Neuronal stem cell (in vitro differentiated cells): ENCODE results near the gene USE1.

Experiments used
- DNase-seq: peaks from one replicate; pipeline ENCODE4 v3.0.0-alpha.2; 2013; ENCODE audit warnings: low spot score
- H2AFZ ChIP-seq: one replicate; pipeline ENCODE4 v1.6.1; 2013; ENCODE audit warnings: mild to moderate bottlenecking, low read length, inconsistent platforms
- H2AK5ac ChIP-seq: 2 replicates; pipeline ENCODE4 v1.6.1; 2013; ENCODE audit warnings: low read depth, mild to moderate bottlenecking, inconsistent platforms, low read length, moderate library complexity, mixed read lengths
- H2BK120ac ChIP-seq: 2 replicates; pipeline ENCODE4 v1.6.1; 2013; ENCODE audit warnings: low read depth, mild to moderate bottlenecking, inconsistent platforms, low read length, moderate library complexity, mixed read lengths
- H2BK12ac ChIP-seq: one replicate; pipeline ENCODE4 v1.6.1; 2013; ENCODE audit warnings: low read length, inconsistent platforms
- H2BK15ac ChIP-seq: 2 replicates; pipeline ENCODE4 v1.6.1; 2013; ENCODE audit warnings: mild to moderate bottlenecking, low read length, inconsistent platforms, mixed read lengths
- H2BK5ac ChIP-seq: one replicate; pipeline ENCODE4 v1.6.1; 2013; ENCODE audit warnings: inconsistent platforms, mild to moderate bottlenecking, low read length, moderate library complexity
- H3K14ac ChIP-seq: one replicate; pipeline ENCODE4 v1.6.1; 2013; ENCODE audit warnings: low read length, inconsistent platforms
- H3K18ac ChIP-seq: 2 replicates; pipeline ENCODE4 v1.6.1; 2013; ENCODE audit warnings: low read length, inconsistent platforms
- H3K23ac ChIP-seq: 2 replicates; pipeline ENCODE4 v1.6.1; 2013; ENCODE audit warnings: low read depth, mild to moderate bottlenecking, mixed read lengths, low read length, inconsistent platforms; ENCODE audit not compliant: poor library complexity
- H3K27ac ChIP-seq: replicated peaks from 3 replicates; pipeline ENCODE4 v1.5.1; 2013; ENCODE audit warnings: low read length, inconsistent platforms
- H3K27me3 ChIP-seq, 3 experiments: 2 replicates each; pipeline ENCODE4 v1.6.1; 2013; ENCODE audit warnings: low read length in 3 of 3, mild to moderate bottlenecking in 2 of 3, inconsistent platforms in 1 of 3, low read depth in 1 of 3, mixed read lengths in 1 of 3, moderate library complexity in 1 of 3; ENCODE audit not compliant: control insufficient read depth in 3 of 3, insufficient read depth in 3 of 3
- H3K36me3 ChIP-seq, 2 donors: replicated peaks in 1 of 2; 2 replicates each; pipeline ENCODE4 v1.6.1; 2013; ENCODE audit warnings: low read length in 2 of 2; ENCODE audit not compliant: control insufficient read depth in 2 of 2, insufficient read depth in 2 of 2
- H3K4ac ChIP-seq: 2 replicates; pipeline ENCODE4 v1.6.1; 2013; ENCODE audit warnings: inconsistent platforms, mild to moderate bottlenecking, low read length, moderate library complexity
- H3K4me1 ChIP-seq, 2 donors: 1 replicate in 1 of 2; 2 replicates in 1 of 2; pipeline ENCODE4 v1.6.1; 2013; ENCODE audit warnings: low read length in 2 of 2, low read depth in 1 of 2; ENCODE audit not compliant: control insufficient read depth in 2 of 2, insufficient read depth in 1 of 2
- H3K4me2 ChIP-seq: one replicate; pipeline ENCODE4 v1.6.1; 2013; ENCODE audit warnings: mild to moderate bottlenecking, low read length, inconsistent platforms; ENCODE audit not compliant: insufficient read depth, poor library complexity, severe bottlenecking
- H3K4me3 ChIP-seq, 2 donors: 2 replicates each; pipeline ENCODE4 v1.5.1; 2013; ENCODE audit warnings: low read length in 2 of 2, mild to moderate bottlenecking in 2 of 2, inconsistent platforms in 1 of 2, moderate library complexity in 1 of 2
- H3K79me1 ChIP-seq: one replicate; pipeline ENCODE4 v1.6.1; 2013; ENCODE audit warnings: low read depth, mild to moderate bottlenecking, inconsistent platforms, low read length, moderate library complexity
- H3K9ac ChIP-seq: one replicate; pipeline ENCODE4 v1.6.1; 2013; ENCODE audit warnings: mild to moderate bottlenecking, low read depth, low read length, inconsistent platforms; ENCODE audit not compliant: poor library complexity
- H3K9me3 ChIP-seq, 2 donors: replicated peaks in 1 of 2; 2 replicates each; pipeline versions ENCODE3 to v1.6.1; 2013; ENCODE audit warnings: low read length in 2 of 2, mild to moderate bottlenecking in 2 of 2, inconsistent platforms in 1 of 2, low read depth in 1 of 2, mixed read lengths in 1 of 2, moderate library complexity in 1 of 2; ENCODE audit not compliant: control insufficient read depth in 2 of 2, insufficient read depth in 1 of 2
- H4K8ac ChIP-seq: one replicate; pipeline ENCODE4 v1.6.1; 2013; ENCODE audit warnings: low read depth, mild to moderate bottlenecking, inconsistent platforms, low read length, moderate library complexity
- H4K91ac ChIP-seq: one replicate; pipeline ENCODE4 v1.6.1; 2013; ENCODE audit warnings: low read length, low read depth, mild to moderate bottlenecking, inconsistent platforms; ENCODE audit not compliant: poor library complexity
- WGBS, 2 donors: extraction: QIAGEN DNeasy Blood & Tissue Kit; methylation state at CpG; one replicate each; pipeline ENCODE4 v1.1.7; 2013; ENCODE audit warnings: missing lambda C conversion rate in 2 of 2, mixed read lengths in 1 of 2; ENCODE audit not compliant: insufficient read length in 2 of 2, insufficient replicate concordance in 1 of 2; ENCODE audit errors: extremely low coverage in 2 of 2; 5-methylcytosine and 5-hydroxymethylcytosine counted together

The USE1 gene

GRCh38 chr19:17213334-17213733 lies 1.8 kb upstream of the USE1 start:
- Histone ChIP-seq H4K91ac (no peak overlapping the region), H3K4me1 (peaks cover 5 to 8% of the 10 kb centered on the region in 2 donors), H3K23ac (no peak overlapping the region), H2BK12ac (no peak overlapping the region), H3K27ac (no peak overlapping the region), H3K27me3 (no peaks in the 10 kb centered on the region), H2AK5ac (no peak overlapping the region), H3K14ac (no peak overlapping the region), H3K4me3 (no peak overlapping the region), H2BK15ac (no peak overlapping the region), H3K79me1 (peaks cover 5% of the 10 kb centered on the region), H2AFZ (no peak overlapping the region), H3K18ac (no peak overlapping the region), H2BK120ac (no peak overlapping the region), H4K8ac (peak overlapping the region; percentile 86), H3K36me3 (peaks cover 25 to 75% of the 10 kb centered on the region in 2 donors), H3K4me2 (no peak overlapping the region), H3K9me3 (no peaks in the 10 kb centered on the region), H3K4ac (no peak overlapping the region), H2BK5ac (no peak overlapping the region), H3K9ac (no peak overlapping the region)
- no CpG with 5 or more reads among the region's 5 CpGs for WGBS, 2 donors
- no peak for DNase-seq

DNA sequence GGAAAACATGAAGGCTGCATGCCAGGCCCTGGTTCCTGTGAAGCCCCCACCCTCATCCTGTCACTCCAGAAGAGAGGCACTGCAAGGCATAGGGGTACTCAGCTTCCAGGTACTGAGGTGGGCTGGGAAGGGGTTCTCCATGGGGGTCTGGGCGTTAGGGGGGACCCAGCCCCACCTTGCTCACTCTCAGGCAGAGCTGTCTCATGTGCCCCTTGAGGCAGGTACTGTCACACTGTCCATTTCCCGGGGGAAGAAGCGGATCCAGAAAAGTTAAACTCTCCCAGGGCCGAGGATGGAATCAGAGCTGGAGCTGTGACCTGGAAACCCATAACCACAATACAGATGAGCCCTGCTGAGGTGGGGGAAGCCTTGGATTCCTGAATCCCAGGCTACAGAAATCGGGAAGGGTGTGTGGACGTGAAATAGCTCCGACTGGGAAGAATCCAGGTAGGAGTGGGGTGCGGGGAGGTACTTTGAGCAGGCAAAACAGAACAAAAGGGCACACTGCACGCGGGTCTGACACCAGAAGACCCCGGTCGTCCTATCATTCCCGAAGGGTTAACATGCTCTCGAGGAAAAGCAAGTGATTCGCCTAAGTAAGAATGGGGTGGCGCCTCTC lies 540 bp upstream of the USE1 start:
- peak overlapping the region; percentile 99 for H3K23ac ChIP-seq
- no peaks in the 10 kb centered on the region for H3K27me3 ChIP-seq
- no peak overlapping the region for H3K14ac ChIP-seq
- H4K8ac ChIP-seq, result no peak overlapping the region
- H3K4me3 ChIP-seq, result peak overlapping the region; percentile 81 to 95
- no peak overlapping the region for H3K4ac ChIP-seq
- H2BK12ac ChIP-seq, result peak overlapping the region; percentile 25
- peaks cover 4% of the 10 kb centered on the region for H3K79me1 ChIP-seq
- peaks cover 5 to 8% of the 10 kb centered on the region in 2 donors for H3K4me1 ChIP-seq
- peak overlapping the region; percentile 91 for H3K9ac ChIP-seq
- H2BK15ac ChIP-seq, result no peak overlapping the region
- H4K91ac ChIP-seq, result no peak overlapping the region
- H3K27ac ChIP-seq, result peak overlapping the region; percentile 60
- no peak for DNase-seq
- H3K36me3 ChIP-seq, result peaks cover 22 to 70% of the 10 kb centered on the region in 2 donors
- H3K18ac ChIP-seq, result peak overlapping the region; percentile 68
- no CpG with 5 or more reads among the region's 16 CpGs for WGBS, 2 donors
- no peaks in the 10 kb centered on the region for H3K9me3 ChIP-seq
- peak overlapping the region; percentile 27 for H2BK5ac ChIP-seq
- peak overlapping the region; percentile 99 for H2AFZ ChIP-seq
- no peak overlapping the region for H2BK120ac ChIP-seq
- H2AK5ac ChIP-seq, result no peak overlapping the region
- H3K4me2 ChIP-seq, result peak overlapping the region; percentile 70

DNA sequence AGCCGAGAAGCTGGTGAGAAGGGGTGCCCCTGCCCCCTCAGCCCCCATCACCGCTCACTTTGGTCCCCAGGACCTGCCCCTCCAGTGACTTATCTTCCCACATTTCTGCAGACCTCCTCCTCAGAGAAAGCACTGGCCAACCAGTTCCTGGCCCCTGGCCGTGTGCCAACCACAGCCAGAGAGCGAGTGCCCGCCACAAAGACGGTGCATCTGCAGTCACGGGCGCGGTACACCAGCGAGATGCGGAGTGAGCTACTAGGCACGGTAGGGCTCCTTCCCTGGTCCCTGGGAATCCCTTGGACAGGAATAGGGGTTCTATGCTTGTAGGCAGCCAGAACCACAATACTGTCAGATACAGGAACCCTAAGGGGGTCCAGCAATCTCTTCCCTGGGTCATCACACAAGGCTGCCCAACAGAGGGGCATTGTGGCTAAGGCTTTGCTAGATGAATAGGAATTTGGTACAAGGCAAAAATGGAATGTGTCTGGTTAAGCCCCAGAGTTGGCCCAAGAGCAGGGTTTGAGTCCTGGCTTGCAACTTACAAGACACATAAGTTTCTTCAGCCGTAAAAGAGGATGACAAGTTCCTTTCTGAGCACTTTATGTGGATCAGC lies 1.0 kb downstream of the USE1 start:
- no peak overlapping the region for H3K14ac ChIP-seq
- H3K36me3 ChIP-seq, result peaks cover 17 to 56% of the 10 kb centered on the region in 2 donors
- H3K9me3 ChIP-seq, result no peaks in the 10 kb centered on the region
- no peak overlapping the region for H2BK12ac ChIP-seq
- no peak for DNase-seq
- peak overlapping the region; percentile 1 for H2AK5ac ChIP-seq
- H3K4me3 ChIP-seq, result peak overlapping the region; percentile 19 to 81
- peaks cover 8 to 9% of the 10 kb centered on the region in 2 donors for H3K4me1 ChIP-seq
- H3K4me2 ChIP-seq, result peak overlapping the region; percentile 56
- H3K27ac ChIP-seq, result no peak overlapping the region
- H2BK120ac ChIP-seq, result no peak overlapping the region
- H4K8ac ChIP-seq, result peak overlapping the region; percentile 87
- H3K79me1 ChIP-seq, result peaks cover 4% of the 10 kb centered on the region
- WGBS, 2 donors, result no CpG with 5 or more reads among the region's 13 CpGs
- peak overlapping the region; percentile 86 for H2BK15ac ChIP-seq
- peak overlapping the region; percentile 56 for H2BK5ac ChIP-seq
- no peak overlapping the region for H3K9ac ChIP-seq
- H3K18ac ChIP-seq, result peak overlapping the region; percentile 58
- H2AFZ ChIP-seq, result peak overlapping the region; percentile 99
- peak overlapping the region; percentile 49 for H4K91ac ChIP-seq
- H3K23ac ChIP-seq, result peak overlapping the region; percentile 8
- H3K27me3 ChIP-seq, result no peaks in the 10 kb centered on the region
- peak overlapping the region; percentile 25 for H3K4ac ChIP-seq

- Histone ChIP-seq H3K27ac (no peak overlapping the region), H3K14ac (no peak overlapping the region), H2BK12ac (no peak overlapping the region), H3K23ac (no peak overlapping the region), H3K4me1 (peaks cover 8 to 9% of the 10 kb centered on the region in 2 donors), H3K4me2 (no peak overlapping the region), H3K36me3 (peaks cover 13 to 34% of the 10 kb centered on the region in 2 donors), H4K91ac (no peak overlapping the region), H3K18ac (no peak overlapping the region), H2BK120ac (no peak overlapping the region), H4K8ac (no peak overlapping the region), H2BK5ac (no peak overlapping the region), H3K9me3 (no peaks in the 10 kb centered on the region), H2AK5ac (no peak overlapping the region), H2AFZ (no peak overlapping the region), H3K4ac (no peak overlapping the region), H3K4me3 (no peak overlapping the region), H3K27me3 (no peaks in the 10 kb centered on the region), H2BK15ac (no peak overlapping the region), H3K9ac (no peak overlapping the region), H3K79me1 (peaks cover 4% of the 10 kb centered on the region)
- no peak for DNase-seq
- WGBS, 2 donors, result no CpG with 5 or more reads among the region's 8 CpGs
Measured at GRCh38 chr19:17219286-17219685, 4.1 kb downstream of the USE1 start.
